ENCODE measurements around the gene MUC12.
"Not testable (repeated sequence)": the region's sequence is repeated elsewhere in the genome, so short reads cannot be mapped to it uniquely, and the experiment has no call there.

MUC12 gene

GRCh38 chr7:100963386-100963785 is 6.0 kb upstream of the MUC12 start:
- no peak for DNase-seq

- no peak for DNase-seq
Measured at GRCh38 chr7:100963874-100964273, 5.5 kb upstream of the MUC12 start.

DNA sequence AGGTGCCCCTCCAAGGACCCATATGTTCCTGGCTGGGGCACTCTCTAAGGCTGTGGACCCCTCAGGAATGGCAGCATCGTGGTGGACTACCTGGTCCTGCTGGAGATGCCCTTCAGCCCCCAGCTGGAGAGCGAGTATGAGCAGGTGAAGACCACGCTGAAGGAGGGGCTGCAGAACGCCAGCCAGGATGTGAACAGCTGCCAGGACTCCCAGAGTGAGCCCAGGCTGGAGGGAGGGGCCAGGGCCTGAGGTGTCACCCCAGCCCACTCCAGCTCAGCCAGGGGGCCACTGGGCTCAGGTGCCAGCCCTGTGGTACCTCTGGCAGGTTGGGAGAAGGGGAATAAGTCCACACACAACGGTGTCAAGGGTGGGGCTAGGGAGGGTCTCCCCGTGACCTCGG is 4.7 kb upstream of the MUC12 start:
- no peak for DNase-seq

GRCh38 chr7:100965045-100965722 is 4.2 kb upstream of the MUC12 start:
- DNase-seq, result no peak

GRCh38 chr7:100965723-100966541 is 3.4 kb upstream of the MUC12 start:
- no peak for DNase-seq

- no peak for DNase-seq
Measured at GRCh38 chr7:100966542-100967291, 2.6 kb upstream of the MUC12 start.

DNA sequence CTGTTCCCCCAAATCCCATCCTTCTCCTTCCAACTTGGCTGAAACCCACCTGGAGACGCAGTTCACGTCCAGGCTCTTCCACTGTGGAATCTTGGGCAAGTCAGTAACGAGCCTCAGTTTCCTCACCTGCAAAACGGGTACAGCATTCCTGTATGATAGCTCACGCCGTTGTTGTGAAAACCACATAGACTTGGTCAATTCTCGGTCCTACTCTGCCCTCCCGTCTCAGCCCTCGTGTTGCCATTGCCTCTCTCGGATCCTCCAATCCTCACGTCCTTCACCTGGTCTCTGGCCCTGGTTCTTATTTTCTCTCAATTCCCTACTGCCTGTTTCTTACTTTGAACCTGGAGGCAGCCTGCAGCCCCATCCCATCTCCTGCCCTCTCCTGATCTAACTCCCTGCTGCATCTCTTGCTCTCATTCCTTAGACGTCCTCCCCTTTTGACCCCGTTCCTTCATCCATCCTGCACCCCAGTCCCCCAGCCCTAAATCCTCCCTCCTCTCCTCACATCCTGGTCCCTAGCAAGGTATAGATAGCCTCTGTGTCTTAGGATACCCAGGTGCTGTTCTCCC is 2.0 kb upstream of the MUC12 start:
- no peak for DNase-seq

DNA sequence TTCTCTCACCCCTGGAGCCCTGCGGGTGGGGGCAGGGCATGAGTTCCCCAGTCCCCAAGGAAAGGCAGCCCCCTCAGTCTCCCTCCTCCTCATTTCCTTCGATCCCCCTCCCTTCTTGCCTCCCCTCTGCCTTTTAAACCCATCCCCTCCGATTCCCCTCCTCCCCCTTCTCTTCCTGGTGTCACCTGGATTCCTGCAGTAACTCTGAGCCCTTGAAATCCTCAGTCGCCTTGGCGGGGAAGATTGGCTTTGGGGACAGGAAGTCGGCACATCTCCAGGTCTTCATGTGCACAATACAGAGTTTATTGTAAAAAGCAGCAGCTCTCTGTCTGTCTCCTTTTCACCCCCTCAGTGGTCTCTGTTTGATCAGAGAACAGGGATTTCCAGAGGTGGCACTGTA is 1.3 kb upstream of the MUC12 start:
- DNase-seq, result no peak

GRCh38 chr7:100968650-100969049 is 715 bp upstream of the MUC12 start:
- DNase-seq, result no peak

DNA sequence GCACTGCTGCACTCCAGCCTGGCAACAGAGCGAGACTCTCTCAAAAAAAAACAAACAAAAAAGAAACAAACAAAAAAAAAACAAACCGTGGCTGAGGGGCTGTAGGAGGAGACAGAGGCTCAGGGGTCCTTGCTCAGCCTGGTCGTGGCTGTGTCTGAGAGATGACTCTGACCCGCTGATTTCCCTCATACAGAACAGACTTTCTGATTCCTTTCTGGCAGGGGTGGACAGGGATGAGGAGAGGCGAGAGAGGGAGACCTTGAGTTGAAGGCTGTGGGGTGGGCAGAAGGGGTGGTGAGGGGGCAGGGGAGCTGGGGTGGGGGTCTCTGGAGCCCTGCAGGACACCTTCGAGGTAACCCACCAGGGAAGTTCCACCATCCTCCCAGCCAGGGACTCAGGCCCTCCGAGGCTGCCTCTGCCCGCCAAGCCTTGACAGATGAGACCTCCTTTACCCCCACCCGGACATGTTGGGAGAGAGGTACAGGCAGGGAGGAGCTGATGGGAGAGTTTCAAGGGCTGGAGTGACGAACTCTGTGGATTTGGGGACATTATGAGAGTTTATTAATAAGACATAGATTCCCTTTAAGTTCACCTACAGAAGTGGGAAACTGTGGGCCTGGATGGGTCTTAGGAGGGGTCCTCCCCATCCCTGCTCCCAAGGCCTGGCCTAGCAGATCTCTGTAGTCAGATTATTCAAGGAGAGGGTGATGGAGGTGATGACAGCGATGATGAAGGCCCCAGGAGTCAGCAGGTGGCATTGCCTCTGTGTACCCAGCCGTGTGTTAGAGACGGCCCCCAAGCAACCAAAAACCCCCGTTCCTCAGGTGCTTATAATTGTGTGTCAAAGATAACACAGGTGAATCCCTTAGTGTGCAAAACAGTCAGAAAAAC is 2.0 kb downstream of the MUC12 start:
- DNase-seq, result no peak

GRCh38 chr7:100972002-100972347 is 2.6 kb downstream of the MUC12 start:
- DNase-seq, result no peak

DNA sequence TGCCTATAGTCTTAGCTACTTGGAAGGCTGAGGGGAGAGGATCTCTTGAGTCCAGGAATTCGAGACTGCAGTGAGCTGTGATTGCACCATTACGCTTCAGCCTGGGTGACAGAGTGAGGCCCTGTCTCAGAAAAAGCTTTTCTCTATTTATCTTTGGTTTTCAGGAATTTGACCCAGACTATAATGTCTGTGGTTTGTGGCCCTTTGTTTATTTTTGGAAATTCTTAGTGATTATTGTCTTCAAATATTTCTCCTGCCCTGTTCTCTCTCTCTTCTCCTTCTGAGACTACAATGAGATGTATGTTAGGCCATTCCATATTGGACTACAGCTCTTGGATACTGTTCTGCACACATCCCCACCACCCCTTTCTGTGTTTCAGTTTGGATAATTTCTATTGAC is 4.7 kb downstream of the MUC12 start:
- DNase-seq, result no peak

DNA sequence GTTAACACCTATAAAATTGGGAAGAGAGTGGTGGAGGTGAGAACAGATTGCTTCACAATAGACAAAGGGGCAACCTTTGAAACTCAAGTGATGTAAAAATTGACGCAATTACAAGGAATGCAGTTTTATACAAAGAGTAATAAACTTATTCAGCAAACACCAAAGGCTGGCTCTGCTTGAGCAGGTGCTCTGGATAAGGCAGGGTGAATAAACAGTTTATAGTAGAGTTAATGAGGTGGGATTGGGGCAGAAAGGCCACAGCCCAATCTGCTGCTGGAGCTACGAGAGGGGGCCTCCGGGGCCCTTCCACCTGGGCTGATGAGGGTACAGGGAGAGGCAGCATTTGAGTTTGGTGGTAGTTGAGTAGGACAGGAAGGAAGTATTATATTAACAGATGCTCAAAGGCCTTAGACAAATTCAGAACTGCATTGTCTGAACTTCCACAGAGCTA is 6.0 kb downstream of the MUC12 start:
- DNase-seq, result no peak

GRCh38 chr7:100978300-100978699 is 8.9 kb downstream of the MUC12 start:
- no peak for DNase-seq

DNA sequence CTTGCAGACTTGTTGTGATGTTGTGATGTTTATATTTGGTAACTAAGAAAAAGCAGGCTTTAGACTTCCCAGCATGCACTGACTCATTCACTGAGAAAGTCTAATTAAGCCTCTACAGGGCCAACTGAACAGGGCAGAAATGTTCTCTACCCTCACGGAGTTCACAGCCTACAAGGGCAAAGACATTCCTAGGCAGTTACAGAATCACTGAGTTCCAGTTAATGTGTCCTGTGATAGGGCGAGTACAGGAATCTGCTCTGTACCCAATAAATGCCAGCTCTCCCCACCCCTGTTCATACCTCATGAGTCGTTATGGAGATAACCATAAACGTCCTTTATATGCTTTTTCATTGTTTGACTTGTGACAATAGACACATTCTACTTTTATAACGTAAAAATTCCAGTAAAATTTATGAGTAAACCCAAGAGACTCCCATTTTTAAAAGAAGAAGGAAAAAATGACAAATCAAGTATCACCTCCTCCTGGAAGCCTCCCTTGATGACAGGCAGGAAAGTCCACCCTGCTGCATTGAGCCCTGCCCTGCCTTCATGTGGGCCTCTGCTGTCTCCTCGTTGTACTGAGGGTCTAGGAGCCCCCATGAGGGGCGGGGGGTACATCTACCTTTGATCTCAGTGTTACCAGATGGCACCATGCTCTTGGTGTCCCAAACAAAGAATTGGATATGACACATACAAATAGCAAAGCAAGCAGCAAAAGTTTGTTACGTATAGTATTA is 14.3 kb downstream of the MUC12 start:
- DNase-seq, result no peak

GRCh38 chr7:100984241-100984918 is 15.0 kb downstream of the MUC12 start:
- DNase-seq, result not testable (repeated sequence)

DNA sequence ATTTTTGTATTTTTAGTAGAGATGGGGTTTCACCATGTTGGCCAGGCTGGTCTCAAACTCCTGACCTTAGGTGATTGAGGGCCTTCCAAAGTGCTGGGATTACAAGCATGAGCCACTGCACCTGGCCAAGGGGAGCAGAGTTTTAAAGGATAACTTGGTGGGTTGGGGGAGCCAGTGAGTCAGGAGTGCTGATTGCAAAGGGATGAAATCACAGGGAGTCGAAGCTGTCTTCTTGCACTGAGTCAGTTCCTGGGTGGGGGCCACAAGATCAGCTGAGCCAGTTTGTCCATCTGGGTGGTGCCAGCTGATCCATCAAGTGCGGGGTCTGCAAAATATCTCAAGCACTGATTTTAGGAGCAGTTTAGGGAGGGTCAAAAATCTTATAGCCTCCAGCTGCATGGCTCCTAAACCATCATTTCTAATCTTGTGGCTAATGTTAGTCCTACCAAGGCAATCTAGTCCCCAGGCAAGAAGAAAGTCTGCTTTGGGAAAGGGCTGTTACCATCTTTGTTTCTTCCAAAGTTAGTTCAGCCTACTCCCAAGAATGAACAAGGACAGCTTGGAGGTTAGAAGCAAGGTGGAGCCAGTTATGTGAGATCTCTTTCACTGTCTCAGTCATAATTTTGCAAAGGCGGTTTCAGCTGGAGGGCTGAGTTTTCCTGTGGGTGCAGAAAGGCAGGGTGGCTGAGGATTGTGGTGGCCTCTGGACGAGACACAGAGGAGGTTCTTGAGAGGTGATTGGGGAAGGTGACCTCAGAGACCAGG is 15.8 kb downstream of the MUC12 start:
- not testable (repeated sequence) for DNase-seq

DNA sequence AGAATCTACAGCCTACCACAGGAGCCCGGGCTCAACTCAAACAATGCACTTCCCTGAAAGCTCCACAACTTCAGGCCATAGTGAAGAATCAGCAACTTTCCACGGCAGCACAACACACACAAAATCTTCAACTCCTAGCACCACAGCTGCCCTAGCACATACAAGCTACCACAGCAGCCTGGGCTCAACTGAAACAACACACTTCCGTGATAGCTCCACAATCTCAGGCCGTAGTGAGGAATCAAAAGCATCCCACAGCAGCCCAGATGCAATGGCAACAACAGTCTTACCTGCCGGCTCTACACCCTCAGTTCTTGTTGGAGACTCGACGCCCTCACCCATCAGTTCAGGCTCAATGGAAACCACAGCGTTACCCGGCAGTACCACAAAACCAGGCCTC is 22.3 kb downstream of the MUC12 start:
- DNase-seq, result no peak

GRCh38 chr7:100992280-100992679 is 22.9 kb downstream of the MUC12 start:
- not testable (repeated sequence) for DNase-seq

DNA sequence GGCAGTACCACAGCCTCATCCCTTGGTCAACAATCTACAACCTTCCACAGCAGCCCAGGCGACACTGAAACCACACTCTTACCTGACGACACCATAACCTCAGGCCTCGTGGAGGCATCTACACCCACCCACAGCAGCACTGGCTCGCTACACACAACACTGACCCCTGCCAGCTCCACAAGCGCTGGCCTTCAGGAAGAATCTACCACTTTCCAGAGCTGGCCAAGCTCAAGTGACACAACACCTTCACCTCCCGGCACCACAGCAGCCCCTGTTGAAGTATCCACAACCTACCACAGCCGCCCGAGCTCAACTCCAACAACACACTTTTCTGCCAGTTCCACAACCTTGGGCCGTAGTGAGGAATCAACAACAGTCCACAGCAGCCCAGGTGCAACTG is 25.3 kb downstream of the MUC12 start:
- DNase-seq, result not testable (repeated sequence)
